GM20000 (cell line): Measurements from ENCODE around the gene PLLP.

ENCODE experiments used
- DNase-seq: peaks from one replicate; pipeline ENCODE4 v3.0.0; 2012; ENCODE audit warnings: low spot score
- CTCF ChIP-seq: IDR thresholded peaks from 2 replicates; pipeline ENCODE4 v1.5.1; 2012; ENCODE audit warnings: mild to moderate bottlenecking, control low read depth; ENCODE audit errors: extremely low read depth, missing control alignments

PLLP gene, protein sequence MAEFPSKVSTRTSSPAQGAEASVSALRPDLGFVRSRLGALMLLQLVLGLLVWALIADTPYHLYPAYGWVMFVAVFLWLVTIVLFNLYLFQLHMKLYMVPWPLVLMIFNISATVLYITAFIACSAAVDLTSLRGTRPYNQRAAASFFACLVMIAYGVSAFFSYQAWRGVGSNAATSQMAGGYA

DNA sequence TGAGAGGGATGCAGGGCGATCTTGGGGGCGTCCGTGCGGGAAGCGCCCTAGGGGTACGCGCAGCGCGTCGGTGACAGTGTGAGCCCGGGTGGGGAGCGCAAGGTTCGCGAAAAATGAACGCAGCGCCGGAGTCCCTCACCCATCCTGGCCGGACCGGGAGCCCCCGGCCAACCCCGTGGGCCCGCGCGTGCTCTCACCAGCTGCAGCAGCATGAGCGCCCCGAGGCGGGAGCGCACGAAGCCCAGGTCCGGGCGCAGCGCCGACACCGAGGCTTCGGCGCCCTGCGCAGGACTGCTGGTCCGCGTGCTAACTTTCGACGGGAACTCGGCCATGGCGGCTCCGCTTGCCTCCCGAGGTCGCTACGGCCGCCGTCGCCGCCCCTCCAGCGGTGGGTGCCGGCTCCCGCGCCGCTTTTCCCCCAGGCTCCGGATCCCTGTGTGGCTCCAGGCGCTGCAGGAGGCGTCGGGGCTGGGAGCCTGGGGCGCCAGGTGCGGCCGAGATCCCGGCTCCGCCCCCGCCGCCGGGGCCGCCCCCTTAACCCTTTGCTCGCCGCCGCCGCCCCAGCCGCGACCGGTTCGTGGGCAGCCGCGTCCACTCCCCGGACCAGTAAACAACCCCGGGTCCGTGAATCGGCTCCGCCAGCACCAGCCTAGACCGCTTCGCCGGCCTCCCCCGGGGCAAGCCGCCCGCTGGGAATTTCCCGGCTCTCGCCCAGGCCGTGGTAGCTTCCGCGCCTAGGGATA lies at the start of gene PLLP:
Gene PLLP (minus strand): TSS at position 464 of the 743 bp plus-strand sequence. CDS start 132 bp downstream, at position 332.
- DNase-seq = peak; percentile 86
- no peak for TF ChIP-seq CTCF

DNA sequence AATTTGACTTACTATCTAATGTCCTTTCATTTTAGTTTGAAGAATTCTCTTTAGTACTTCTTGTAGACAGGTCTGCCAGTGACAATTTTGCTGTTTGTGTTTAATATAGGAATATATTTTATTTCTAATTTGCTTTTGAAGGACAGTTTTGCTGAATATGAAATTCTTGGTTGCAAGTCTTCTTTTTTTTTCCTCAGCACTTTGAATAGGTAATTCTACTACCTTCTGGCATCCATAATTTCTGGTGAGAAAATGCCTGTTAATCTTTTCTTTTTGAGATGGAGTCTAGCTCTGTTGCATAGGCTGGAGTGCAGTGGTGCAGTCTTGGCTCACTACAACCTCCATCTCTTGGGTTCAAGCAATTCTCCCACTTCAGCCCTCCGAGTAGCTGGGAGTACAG lies 48.9 kb upstream of the PLLP start:
- no peak for TF ChIP-seq CTCF
- no peak for DNase-seq

DNA sequence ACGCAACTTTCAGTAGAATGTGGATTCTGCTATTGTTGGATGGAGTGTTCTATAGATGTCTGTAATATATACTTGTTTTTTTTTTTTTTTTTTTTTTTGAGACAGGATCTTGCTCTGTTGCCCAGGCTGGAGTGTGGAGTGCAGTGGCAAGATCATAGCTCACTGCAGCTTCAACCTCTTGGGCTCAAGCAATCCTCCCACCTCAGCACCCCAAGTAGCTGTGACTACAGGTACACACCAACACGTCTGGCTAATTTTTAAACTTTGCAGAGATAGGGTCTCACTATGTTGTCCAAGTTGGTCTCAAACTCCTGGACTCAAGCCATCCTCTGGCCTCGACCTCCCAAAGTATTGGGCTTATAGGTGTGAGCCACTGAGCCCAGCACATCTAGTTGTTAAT lies 46.9 kb upstream of the PLLP start:
- DNase-seq = no peak
- no peak for TF ChIP-seq CTCF

DNA sequence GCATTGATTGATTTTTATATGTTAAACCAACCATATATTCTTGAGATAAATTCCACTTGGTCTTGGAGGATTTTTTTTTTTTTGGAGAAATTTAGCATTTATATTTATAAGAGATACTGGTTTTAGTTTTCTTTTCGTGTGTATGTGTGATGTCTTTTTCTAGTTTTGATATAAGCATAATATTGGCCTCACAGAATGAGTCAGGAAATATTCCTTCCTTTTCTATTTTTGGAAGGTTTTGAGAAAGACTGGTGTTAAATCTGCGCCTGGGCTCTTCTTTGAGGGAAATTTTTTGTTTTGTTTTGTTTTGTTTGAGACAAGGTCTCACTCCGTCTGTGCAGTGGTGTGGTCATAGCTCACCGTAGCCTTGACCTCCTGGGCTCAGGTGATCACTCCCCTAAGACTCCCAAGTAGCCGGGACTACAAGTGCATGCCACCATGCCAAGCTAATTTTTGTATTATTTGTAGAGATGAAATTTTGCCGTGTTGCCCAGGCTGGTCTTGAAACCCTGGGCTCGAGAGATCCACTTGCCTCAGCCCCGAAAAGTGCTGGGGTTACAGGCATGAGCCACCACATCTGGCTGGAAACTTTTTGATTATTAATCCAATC lies 45.4 kb upstream of the PLLP start:
- TF ChIP-seq CTCF = no peak
- no peak for DNase-seq

- DNase-seq = no peak
- TF ChIP-seq CTCF = no peak
Observed at GRCh38 chr16:57325458-57325857, 41.0 kb upstream of the PLLP start.

DNA sequence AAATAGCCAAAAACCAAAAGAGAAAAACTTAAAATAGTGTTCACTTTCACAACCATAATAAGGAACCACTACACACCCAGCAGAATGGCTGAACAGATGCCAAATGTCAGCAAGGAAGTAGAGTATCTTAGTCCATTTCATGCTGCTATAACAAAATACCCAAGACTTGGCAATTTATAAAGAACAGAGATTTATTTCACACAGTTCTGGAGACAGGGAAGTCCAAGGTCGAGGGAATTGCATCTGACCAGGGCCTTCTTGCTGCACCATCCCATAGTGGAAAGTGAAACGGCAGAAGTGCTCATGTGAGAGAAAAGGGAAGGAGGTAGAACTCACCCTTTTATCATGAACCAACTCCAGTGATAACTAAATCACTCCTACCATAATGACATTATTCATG lies 40.3 kb upstream of the PLLP start:
- no peak for DNase-seq
- no peak for TF ChIP-seq CTCF

DNA sequence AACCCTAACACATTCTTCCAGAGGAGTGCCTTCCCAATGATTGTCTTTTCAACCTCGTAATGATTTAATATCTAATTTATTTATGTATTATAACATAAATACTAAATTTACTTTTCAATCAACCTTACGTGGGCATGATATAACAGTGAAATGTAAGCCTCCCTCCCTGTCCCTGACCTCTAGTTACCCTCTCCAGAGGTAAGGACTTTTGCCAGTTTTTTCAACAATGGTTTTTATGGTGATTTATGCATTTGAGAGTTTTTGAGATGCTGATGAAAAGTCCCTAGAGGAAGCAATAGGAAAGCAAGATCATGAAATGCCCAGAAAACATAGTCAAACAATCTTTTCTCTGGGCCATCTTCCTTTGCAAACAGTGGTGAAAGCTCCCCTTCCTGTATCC lies 35.2 kb upstream of the PLLP start:
- no peak for TF ChIP-seq CTCF
- DNase-seq = no peak
